GM21717 (cell line): ENCODE measurements around the gene GRK3.
"Not testable (repeated sequence)": the region's sequence is repeated elsewhere in the genome, so short reads cannot be mapped to it uniquely, and the experiment has no call there.

Source experiments
- ATAC-seq: cut with Tn5 transposase; IDR thresholded peaks from one replicate; pipeline ENCODE4 v1.9.1; 2021; ENCODE audit warnings: mild to moderate bottlenecking, moderate library complexity; ENCODE audit not compliant: unreplicated experiment

Gene GRK3

DNA sequence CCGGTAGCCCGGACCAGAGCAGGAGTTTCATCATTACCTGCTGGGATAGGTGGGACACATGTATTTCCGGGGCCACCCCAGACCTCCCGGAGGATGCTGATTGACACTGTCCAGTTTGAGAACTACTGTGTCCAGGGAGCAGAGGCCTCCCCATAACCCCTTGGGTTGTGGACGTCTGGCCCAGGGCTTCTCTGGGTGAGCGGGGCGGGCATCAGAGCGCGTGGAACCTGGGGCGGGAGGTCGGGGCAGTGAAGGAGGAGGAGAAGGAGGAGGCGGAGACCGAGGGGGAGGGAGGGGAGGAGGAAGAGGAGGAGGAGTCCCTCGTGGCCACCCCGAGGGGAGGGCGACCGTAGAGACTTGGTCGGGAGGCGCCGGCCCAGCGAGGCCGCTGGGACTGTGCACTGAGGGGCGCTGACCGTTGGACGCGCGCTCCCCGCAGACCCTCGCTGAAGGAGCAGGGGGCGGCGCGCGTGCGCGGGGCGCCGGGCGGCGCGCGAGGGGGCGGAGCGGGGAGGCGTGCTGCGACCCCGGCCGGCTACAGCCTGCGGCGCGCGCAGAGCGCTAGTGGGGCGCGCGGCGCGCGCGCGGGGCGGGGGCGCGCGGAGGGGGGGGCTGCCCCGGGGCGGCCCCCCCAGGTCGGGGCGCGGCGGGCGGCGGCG lies at the start of gene GRK3:
GRK3 (plus strand) TSS at position 356 of the 659 bp plus-strand sequence. CDS start 366 bp downstream, outside the sequence.
- no peak for ATAC-seq

- ATAC-seq = no peak
These were observed 46.3 kb upstream of the GRK3 start for GRCh38 chr22:25518000-25518663.

GRCh38 chr22:25525376-25525775 lies 39.1 kb upstream of the GRK3 start:
- no peak for ATAC-seq

DNA sequence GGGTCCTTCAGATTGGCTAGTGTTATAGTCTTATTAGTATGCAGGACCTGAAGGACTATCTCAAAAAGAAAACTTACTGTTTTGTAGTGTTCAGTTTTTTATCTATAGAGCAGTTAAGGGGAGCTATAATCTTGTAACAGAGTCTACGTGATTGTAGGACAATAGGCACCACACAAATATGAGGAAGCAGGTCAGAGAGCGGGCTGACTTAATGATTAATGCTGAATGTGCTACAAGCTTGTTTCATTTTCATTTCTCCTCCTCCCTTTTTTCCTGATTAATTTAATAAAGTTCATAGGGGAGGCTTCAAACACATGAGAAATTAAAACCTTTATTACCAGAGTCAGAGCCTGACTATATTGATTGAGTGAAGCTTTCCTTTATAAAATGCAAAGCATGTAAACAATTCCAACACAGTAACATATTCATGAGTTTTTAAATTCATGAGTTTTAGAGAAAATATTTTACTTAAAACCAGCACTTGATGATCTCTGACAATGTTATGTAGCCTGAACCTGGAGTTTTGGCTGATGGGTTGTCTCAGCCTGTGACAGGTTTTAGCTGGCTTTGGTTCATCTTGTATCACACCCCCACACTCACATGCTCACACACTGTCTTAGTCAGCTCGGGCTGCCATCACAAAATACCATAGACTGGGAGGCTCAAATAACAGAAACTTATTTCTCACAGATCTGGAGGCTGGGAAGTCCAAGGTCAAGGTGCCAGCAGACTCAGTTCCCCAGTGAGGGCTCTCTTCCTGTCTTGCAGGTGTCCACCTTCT lies 38.5 kb upstream of the GRK3 start:
- ATAC-seq = not testable (repeated sequence)

- ATAC-seq = not testable (repeated sequence)
These were observed 37.5 kb upstream of the GRK3 start for GRCh38 chr22:25527016-25527415.

GRCh38 chr22:25528068-25528467 lies 36.4 kb upstream of the GRK3 start:
- not testable (repeated sequence) for ATAC-seq

DNA sequence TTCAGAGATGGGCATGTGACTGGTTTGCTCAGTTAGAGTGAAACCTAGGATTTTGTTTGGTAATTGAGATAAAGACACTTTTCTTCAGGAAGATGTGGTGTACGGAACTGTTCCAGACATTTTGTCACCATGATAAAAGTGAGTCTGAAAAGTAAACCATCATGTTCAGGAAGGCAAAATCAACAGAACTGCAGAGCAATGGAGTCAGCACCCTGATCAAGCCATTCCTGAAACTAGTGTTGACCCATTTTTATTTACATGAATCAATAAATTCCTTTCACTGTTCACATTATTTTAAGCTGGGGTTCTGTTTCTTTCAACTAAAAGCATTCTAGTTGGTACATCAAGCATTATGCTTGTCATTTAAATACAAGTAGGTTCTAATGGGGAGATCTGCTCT lies 35.4 kb upstream of the GRK3 start:
- not testable (repeated sequence) for ATAC-seq

DNA sequence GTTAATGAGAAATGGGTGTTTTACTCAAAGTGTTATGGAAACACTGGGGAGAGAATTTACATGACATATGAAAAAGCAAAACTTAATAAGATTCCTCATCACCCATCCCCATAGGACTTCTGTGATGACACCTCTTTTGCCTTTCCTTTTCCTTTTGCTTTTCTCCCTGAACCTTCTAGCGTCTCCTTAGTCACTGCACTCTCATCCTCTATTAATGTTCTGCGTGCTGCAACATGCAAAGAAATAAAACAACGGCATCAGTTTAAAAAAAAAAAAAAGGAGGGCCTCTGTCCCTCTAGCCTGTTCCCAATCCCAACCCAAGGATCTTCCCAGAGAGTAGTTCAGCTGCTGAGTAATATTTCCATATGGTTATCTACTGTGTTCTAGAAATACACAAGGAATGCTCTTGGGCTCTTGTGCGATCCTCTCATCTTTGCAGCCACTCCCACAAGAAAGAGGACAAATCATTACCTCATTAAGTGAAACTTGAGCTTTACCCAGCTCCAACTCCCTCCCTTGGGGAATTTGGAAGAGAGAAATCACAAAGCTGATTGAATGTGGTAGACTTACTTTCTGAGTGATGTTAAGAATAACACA lies 34.8 kb upstream of the GRK3 start:
- not testable (repeated sequence) for ATAC-seq

- ATAC-seq = not testable (repeated sequence)
These were observed 32.8 kb upstream of the GRK3 start for GRCh38 chr22:25531677-25532076.

GRCh38 chr22:25534724-25535123 lies 29.8 kb upstream of the GRK3 start:
- no peak for ATAC-seq

GRCh38 chr22:25536589-25536988 lies 27.9 kb upstream of the GRK3 start:
- no peak for ATAC-seq

GRCh38 chr22:25540166-25540907 lies 24.1 kb upstream of the GRK3 start:
- ATAC-seq = no peak

DNA sequence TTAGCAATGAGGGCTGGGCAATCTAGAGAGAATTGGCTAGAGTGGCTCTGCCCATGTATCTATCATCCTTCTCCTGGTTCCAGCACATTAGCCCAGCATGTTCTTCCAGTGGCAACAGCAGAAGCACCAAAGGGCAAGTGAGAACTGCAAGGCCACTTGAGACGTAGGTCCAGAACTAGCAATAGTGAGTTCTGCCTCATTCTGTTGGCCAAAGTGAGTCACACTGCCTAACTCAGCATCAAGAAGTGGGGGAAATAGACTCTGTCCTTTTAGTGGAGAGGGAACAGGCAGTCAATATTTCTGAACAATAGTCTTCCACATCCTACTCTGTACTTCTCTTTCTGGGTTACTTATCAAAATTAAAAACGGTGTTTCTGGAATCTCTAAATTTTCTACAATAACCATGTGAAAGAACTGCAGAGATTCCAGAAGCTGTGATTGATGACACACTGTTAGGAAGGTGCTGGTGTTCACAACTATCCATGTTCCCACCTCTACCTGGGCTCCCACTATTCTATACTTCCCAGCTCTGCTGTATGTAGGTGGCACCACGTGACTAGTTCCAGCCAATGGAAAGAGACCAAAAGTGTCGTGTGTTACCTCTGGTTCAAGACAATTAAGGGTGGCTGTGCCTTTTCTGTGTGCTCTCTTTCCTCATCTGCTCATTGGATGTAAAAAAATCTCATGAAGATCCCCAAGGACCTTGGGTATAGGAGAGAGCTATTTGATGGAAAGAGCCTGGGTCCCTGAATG lies 23.4 kb upstream of the GRK3 start:
- no peak for ATAC-seq

- no peak for ATAC-seq
These were observed 22.3 kb upstream of the GRK3 start for GRCh38 chr22:25542191-25542590.

GRCh38 chr22:25542720-25543402 lies 21.6 kb upstream of the GRK3 start:
- ATAC-seq = no peak

- no peak for ATAC-seq
These were observed 19.3 kb upstream of the GRK3 start for GRCh38 chr22:25545146-25545545.

DNA sequence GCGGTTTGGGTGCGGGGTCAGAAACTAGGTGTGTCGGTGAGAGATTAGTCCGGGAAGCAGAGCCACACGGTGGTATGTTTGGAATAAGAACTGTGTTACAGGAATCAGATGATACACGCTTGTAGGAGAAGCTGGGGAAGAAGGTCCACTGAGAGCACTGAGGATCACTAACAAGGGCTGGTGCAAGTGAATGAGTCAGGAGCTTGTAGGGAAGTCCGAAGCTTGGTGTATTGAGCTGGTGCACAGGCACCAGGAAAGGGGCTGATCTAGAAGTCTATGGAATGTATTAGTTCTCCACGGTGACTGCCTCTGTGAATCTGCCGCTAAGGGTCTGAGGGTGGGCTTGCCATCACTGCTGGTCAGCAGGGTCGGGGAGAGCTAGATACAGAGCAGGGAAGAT lies 18.8 kb upstream of the GRK3 start:
- ATAC-seq = no peak

GRCh38 chr22:25546242-25546641 lies 18.2 kb upstream of the GRK3 start:
- ATAC-seq = no peak

DNA sequence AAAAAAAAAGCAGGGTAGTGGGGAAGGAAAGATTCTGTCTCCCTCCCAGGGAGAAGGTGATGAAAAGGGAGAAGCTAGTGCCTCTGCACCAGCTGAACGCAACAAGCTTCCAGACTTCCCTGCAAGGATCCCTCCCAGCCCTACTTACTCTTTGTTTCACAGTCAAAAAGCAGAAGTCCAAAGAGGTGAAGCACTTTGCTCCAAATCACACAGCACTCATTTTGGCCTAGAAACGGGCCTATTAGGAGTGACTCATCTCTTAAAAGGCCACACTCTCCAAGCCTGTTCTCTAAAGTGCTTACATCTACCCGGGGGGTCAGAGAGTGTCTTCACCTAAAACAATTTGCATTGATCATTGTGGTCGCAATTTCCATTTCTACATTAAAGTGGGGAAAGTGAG lies 17.7 kb upstream of the GRK3 start:
- no peak for ATAC-seq
